ENCODE measurements around the gene ZNF462.

Gene ZNF462

GRCh38 chr9:107018861-107019545 is 156.0 kb downstream of the ZNF462 start:
- ATAC-seq = no peak

- no peak for ATAC-seq
Observed at GRCh38 chr9:107020040-107020530, 157.1 kb downstream of the ZNF462 start.

GRCh38 chr9:107024193-107024592 is 161.2 kb downstream of the ZNF462 start:
- no peak for ATAC-seq

GRCh38 chr9:107025260-107026035 is 162.5 kb downstream of the ZNF462 start:
- ATAC-seq = no peak

- no peak for ATAC-seq
Observed at GRCh38 chr9:107029146-107029545, 166.2 kb downstream of the ZNF462 start.

GRCh38 chr9:107033966-107034365 is 171.0 kb downstream of the ZNF462 start:
- no peak for ATAC-seq

- no peak for ATAC-seq
Observed at GRCh38 chr9:107034831-107035230, 171.9 kb downstream of the ZNF462 start.

GRCh38 chr9:107036367-107036766 is 173.4 kb downstream of the ZNF462 start:
- ATAC-seq = no peak

- ATAC-seq = no peak
Observed at GRCh38 chr9:107039542-107039941, 176.6 kb downstream of the ZNF462 start.

GRCh38 chr9:107042606-107043005 is 179.6 kb downstream of the ZNF462 start:
- no peak for ATAC-seq

- ATAC-seq = no peak
Observed at GRCh38 chr9:107043886-107044285, 180.9 kb downstream of the ZNF462 start.

- ATAC-seq = no peak
Observed at GRCh38 chr9:107044872-107045271, 181.9 kb downstream of the ZNF462 start.

- no peak for ATAC-seq
Observed at GRCh38 chr9:107046692-107047091, 183.7 kb downstream of the ZNF462 start.

GRCh38 chr9:107049046-107049802 is 186.3 kb downstream of the ZNF462 start:
- no peak for ATAC-seq

- no peak for ATAC-seq
Observed at GRCh38 chr9:107049803-107050184, 186.8 kb downstream of the ZNF462 start.

- ATAC-seq = no peak
Observed at GRCh38 chr9:107051392-107051791, 188.4 kb downstream of the ZNF462 start.

GRCh38 chr9:107054146-107054545 is 191.2 kb downstream of the ZNF462 start:
- no peak for ATAC-seq

GRCh38 chr9:107059220-107059619 is 196.3 kb downstream of the ZNF462 start:
- no peak for ATAC-seq

GRCh38 chr9:107060062-107060461 is 197.1 kb downstream of the ZNF462 start:
- ATAC-seq = no peak

All from activated CD4-positive, CD25-positive, alpha-beta regulatory T cell treated with anti-CD3 and anti-CD28 coated beads, Interleukin-2, amount 50 U/mL, for 24 hours (primary cell).